Adipocyte (in vitro differentiated cells): ENCODE results near the gene BCAS3.

Experiments
- DNase-seq: peaks from one replicate; pipeline ENCODE4 v3.0.0-alpha.2; 2015; ENCODE audit warnings: low read depth
- H3K27me3 ChIP-seq: replicated peaks from 2 replicates; pipeline ENCODE4 v1.7.0; 2013; ENCODE audit warnings: mild to moderate bottlenecking, low read length, moderate library complexity; ENCODE audit not compliant: control insufficient read depth, insufficient read depth
- H3K36me3 ChIP-seq: 2 replicates; pipeline ENCODE4 v1.7.0; 2013; ENCODE audit warnings: low read length, mild to moderate bottlenecking, moderate library complexity; ENCODE audit not compliant: control insufficient read depth, insufficient read depth, severe bottlenecking
- H3K4me1 ChIP-seq: 2 replicates; pipeline ENCODE4 v1.7.0; 2013; ENCODE audit warnings: mild to moderate bottlenecking, low read length, moderate library complexity; ENCODE audit not compliant: control insufficient read depth, insufficient read depth
- H3K4me3 ChIP-seq: 2 replicates; pipeline ENCODE4 v1.7.0; 2013; ENCODE audit warnings: mild to moderate bottlenecking, low read length, moderate library complexity
- H3K9ac ChIP-seq: 2 replicates; pipeline ENCODE4 v1.7.0; 2013; ENCODE audit warnings: mild to moderate bottlenecking, low read length, moderate library complexity
- H3K9me3 ChIP-seq: 2 replicates; pipeline ENCODE4 v1.7.0; 2013; ENCODE audit warnings: mild to moderate bottlenecking, low read length, moderate library complexity; ENCODE audit not compliant: control insufficient read depth

Gene BCAS3

DNA sequence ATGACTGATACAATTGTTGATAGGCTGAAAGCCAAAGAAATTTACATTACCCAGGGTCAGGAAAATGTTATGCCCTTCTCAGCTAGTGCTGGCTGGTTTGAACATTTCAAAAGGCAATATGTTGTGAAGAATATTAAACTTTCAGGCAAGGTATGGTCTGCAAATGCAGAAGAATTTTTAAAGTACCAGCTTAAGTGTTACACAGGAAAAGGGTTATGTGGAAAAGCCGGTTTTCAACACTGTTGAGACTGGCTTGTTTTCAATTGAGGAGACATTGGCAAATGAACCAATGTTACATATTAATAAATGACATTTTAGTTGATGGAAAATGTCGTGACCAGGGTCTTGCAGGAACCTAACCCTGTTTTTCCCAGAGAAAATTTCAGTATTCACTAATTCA lies 506.1 kb downstream of the BCAS3 start:
- Histone ChIP-seq H3K4me1 (no peaks in the 10 kb centered on the region), H3K9me3 (no peaks in the 10 kb centered on the region), H3K36me3 (no peaks in the 10 kb centered on the region), H3K9ac (no peak overlapping the region), H3K27me3 (no peaks in the 10 kb centered on the region), H3K4me3 (no peak overlapping the region)
- no peak for DNase-seq

DNA sequence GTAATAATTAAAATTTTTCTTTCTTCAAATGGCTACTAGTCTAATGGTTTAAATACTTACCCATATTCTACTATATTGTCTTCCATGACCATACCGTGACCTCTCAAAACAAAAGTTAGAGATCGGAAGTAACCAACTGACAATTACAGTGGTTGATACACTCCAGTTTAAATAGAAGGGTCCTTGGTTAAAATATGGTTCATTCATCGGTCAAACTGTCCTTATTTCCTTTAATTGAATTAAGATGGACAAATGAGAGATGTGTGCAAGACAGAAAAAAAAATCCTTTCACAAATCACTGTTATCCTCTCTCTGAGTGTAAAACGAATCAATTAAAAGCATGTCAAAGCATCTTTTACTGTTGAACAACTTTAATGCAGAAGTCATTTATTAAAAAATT lies 507.7 kb downstream of the BCAS3 start:
- Histone ChIP-seq H3K9me3 (no peaks in the 10 kb centered on the region), H3K4me1 (no peaks in the 10 kb centered on the region)

GRCh38 chr17:61187038-61187437 lies 509.4 kb downstream of the BCAS3 start:
- Histone ChIP-seq H3K9ac (no peak overlapping the region), H3K27me3 (no peaks in the 10 kb centered on the region)

More for the DNA sequence above, 507.7 kb downstream of the BCAS3 start:
- DNase-seq = no peak
- Histone ChIP-seq H3K4me3 (no peak overlapping the region), H3K27me3 (no peaks in the 10 kb centered on the region), H3K9ac (no peak overlapping the region), H3K36me3 (no peaks in the 10 kb centered on the region)

GRCh38 chr17:61188081-61188480 lies 510.4 kb downstream of the BCAS3 start:
- DNase-seq = no peak
- H3K27me3 ChIP-seq = no peaks in the 10 kb centered on the region
- H3K4me1 ChIP-seq = no peaks in the 10 kb centered on the region
- H3K4me3 ChIP-seq = no peak overlapping the region
- no peak overlapping the region for H3K9ac ChIP-seq
- no peaks in the 10 kb centered on the region for H3K36me3 ChIP-seq
- H3K9me3 ChIP-seq = peaks cover 5% of the 10 kb centered on the region

More at GRCh38 chr17:61187038-61187437, 509.4 kb downstream of the BCAS3 start:
- Histone ChIP-seq H3K9me3 (peaks cover 2% of the 10 kb centered on the region), H3K4me1 (no peaks in the 10 kb centered on the region), H3K36me3 (no peaks in the 10 kb centered on the region), H3K4me3 (no peak overlapping the region)
- no peak for DNase-seq

DNA sequence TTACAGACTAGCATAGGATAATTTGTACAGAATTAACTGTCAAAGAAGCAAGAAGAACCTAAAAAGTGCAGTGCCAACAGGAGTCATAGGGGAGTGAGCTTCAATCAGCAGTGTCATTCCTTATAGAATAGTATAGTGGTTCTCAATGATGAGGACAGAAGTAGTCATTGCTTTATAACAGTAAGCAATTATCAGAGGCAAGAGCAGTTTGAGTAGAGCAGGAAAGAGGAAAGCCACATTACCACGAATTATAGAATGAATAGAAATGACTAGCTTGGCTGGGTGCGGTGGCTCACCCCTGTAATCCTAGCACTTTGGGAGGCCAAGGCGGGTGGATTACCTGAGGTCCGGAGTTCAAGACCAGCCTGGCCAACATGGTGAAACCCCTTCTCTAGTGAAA lies 512.3 kb downstream of the BCAS3 start:
- no peaks in the 10 kb centered on the region for H3K4me1 ChIP-seq
- no peaks in the 10 kb centered on the region for H3K36me3 ChIP-seq
- no peak for DNase-seq
- no peaks in the 10 kb centered on the region for H3K27me3 ChIP-seq
- no peak overlapping the region for H3K9ac ChIP-seq
- H3K9me3 ChIP-seq = peaks cover 5% of the 10 kb centered on the region
- H3K4me3 ChIP-seq = no peak overlapping the region

GRCh38 chr17:61196302-61196704 lies 518.7 kb downstream of the BCAS3 start:
- Histone ChIP-seq H3K27me3 (no peaks in the 10 kb centered on the region), H3K9ac (no peak overlapping the region), H3K36me3 (no peaks in the 10 kb centered on the region), H3K4me1 (peaks cover 11% of the 10 kb centered on the region), H3K9me3 (peaks cover 5% of the 10 kb centered on the region), H3K4me3 (no peak overlapping the region)
- peak; percentile 94 for DNase-seq

- H3K27me3 ChIP-seq = no peaks in the 10 kb centered on the region
- no peak overlapping the region for H3K4me3 ChIP-seq
- H3K9ac ChIP-seq = no peak overlapping the region
- H3K4me1 ChIP-seq = peaks cover 14% of the 10 kb centered on the region
- no peaks in the 10 kb centered on the region for H3K36me3 ChIP-seq
- DNase-seq = peak; percentile 32
- H3K9me3 ChIP-seq = peaks cover 3% of the 10 kb centered on the region
Measured at GRCh38 chr17:61196799-61197198, 519.1 kb downstream of the BCAS3 start.

DNA sequence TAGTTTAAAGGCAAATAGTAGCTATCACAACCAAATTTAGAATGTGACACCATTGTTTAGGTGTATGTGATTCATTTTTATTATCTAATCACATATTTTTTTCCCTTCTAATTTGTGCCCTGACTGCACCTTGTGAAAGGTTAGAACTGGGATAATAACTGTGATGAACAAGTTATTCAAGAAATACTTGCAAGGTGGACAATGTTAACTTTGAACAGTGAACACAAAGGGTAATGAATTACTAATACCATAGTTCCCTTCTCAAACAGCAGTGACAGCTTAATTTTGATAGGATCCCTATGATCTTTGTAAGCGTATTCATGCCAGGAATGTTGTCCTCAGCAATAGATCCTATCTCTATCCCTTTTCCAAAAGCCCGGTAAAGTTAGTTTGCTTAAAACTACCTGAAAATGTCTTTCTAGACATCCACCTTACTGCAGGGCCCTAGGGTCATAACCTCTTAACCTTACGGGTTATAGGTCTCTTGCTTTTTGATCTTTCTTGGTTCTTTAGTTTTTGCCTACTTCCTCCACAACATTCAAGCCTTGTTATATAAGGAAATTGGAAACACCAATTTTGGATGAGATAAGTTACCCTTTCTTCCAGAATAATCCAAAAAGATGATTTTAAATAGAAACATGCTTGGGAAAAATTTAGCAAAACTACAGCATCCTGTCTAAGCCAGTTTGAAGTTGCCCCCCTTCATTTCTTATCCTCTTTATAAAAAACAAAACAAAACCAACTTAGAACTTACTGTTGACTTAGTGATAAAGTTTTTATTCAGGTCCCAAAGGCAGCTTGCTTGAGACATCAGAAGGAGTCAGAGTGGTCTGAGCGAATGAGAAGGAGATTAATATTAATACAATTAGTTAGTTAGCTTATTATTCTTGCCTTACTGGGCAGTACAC lies 522.0 kb downstream of the BCAS3 start:
- no peaks in the 10 kb centered on the region for H3K9me3 ChIP-seq
- no peak overlapping the region for H3K4me3 ChIP-seq
- no peaks in the 10 kb centered on the region for H3K36me3 ChIP-seq
- H3K4me1 ChIP-seq = peaks cover 22% of the 10 kb centered on the region
- H3K9ac ChIP-seq = no peak overlapping the region
- no peaks in the 10 kb centered on the region for H3K27me3 ChIP-seq
- no peak for DNase-seq

- no peak for DNase-seq
- Histone ChIP-seq H3K4me3 (no peak overlapping the region), H3K27me3 (no peaks in the 10 kb centered on the region), H3K4me1 (peaks cover 22% of the 10 kb centered on the region), H3K9ac (no peak overlapping the region), H3K36me3 (no peaks in the 10 kb centered on the region), H3K9me3 (no peaks in the 10 kb centered on the region)
Measured at GRCh38 chr17:61200339-61200715, 522.7 kb downstream of the BCAS3 start.

DNA sequence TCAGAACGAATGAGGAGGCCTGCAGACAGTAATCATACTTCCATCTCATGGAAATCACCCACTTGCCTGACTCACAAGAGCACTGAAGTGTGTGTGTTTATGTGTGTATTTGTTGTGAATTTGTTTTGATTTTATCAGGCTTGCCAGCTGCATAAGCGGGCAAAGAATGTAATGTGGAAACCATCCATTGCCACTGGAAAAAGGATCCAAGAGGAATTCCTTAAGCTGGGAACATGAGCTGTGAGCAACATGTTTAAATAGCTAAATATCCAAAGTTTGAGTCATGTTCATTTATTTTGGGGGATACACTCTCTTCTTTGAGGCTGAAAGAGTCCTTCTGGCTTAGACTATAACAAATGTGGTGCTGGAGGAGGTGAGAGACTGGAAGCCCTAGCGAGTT lies 523.6 kb downstream of the BCAS3 start:
- peak; percentile 89 for DNase-seq
- peak overlapping the region; percentile 18 for H3K9ac ChIP-seq
- H3K4me3 ChIP-seq = no peak overlapping the region

GRCh38 chr17:61202564-61202963 lies 524.9 kb downstream of the BCAS3 start:
- Histone ChIP-seq H3K4me1 (peaks cover 22% of the 10 kb centered on the region), H3K36me3 (no peaks in the 10 kb centered on the region), H3K9ac (no peak overlapping the region), H3K27me3 (no peaks in the 10 kb centered on the region), H3K4me3 (no peak overlapping the region), H3K9me3 (no peaks in the 10 kb centered on the region)
- peak; percentile 48 for DNase-seq

More for the DNA sequence above, 523.6 kb downstream of the BCAS3 start:
- no peaks in the 10 kb centered on the region for H3K9me3 ChIP-seq
- H3K27me3 ChIP-seq = no peaks in the 10 kb centered on the region
- H3K4me1 ChIP-seq = peaks cover 22% of the 10 kb centered on the region
- no peaks in the 10 kb centered on the region for H3K36me3 ChIP-seq
